HG03196 (cell line): ENCODE data around the gene MMP1.
"Not testable (repeated sequence)": the region's sequence is repeated elsewhere in the genome, so short reads cannot be mapped to it uniquely, and the experiment has no call there.

Source experiments
- ATAC-seq: cut with Tn5 transposase; IDR thresholded peaks from one replicate; pipeline ENCODE4 v1.9.1; 2021; ENCODE audit not compliant: unreplicated experiment

MMP1 gene

DNA sequence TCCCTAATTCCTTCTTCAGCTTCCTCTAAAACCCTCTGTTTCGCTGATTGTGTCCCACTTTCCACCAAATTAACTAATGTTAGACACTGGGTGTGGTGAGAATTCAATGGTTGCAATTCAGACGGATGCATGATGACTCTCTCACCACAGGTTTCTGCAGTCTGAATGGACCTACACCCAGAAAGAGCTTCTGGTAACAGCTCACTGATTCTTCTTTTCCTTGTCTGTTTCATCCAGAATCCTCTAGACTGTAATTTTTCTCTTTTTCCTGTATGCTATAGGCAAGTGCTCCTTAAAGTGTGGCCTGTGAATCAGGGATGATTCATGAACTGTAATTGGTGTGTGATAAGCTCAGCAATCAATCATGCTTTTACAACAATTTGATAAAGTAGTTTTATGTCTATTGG is 35.6 kb downstream of the MMP1 start:
- no peak for ATAC-seq

DNA sequence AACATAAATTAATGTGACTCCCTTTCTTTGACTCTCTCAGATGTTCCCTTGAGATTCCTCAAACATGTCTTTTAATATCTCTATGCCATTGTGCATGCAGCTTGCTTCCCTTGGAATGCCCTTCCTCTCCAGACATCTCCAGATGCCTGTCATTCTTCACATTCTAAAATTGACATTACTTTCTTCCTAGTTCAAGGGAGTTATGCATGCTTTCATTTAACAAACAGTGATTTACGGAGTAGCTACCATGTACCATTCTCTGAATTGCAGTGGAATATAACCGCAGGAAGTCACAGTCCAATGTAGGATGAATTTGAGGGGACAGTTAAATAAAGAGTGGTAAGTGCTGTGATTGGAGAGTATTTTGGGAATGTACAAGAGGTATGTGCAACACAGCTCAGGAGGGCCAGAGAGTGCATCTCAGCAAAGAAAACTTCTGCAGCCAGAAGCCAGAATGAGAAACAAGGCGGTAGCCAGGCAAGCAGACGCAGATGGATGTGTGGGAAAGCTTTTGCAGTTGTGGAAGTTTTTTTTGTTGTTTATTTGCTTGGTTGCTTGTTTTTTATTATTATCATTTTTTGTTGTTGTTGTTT is 36.2 kb downstream of the MMP1 start:
- ATAC-seq: no peak

DNA sequence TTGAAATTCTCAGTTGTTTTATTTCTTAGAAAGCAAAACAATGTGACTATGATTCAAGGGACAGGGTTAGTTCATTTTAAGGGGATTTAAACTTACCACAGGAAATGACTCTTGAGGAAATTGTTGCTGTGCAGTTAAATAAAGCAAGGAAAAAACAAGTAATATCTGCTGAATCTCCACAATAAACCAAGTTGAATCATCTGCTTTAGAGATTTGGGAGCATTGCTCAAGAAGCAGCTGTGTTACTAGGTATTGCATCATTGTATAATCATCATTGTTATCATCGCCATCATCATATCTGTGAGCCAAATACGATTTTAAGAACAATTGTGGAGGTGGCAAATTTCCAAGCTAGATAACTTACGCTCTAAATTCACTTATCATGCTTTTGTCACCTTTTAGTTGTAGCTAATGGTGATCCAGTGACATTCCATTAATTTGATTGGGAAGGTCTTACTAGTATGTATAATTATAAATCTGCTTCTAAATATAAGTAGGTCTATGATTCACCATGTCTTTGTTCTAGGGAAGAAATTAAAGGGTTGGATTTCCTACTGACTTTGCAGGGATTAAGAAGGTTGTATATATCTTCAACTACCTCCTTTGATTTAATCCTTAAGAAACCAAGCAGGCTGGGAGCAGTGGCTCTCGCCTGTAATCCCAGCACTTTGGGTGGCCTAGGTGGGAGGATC is 37.5 kb downstream of the MMP1 start:
- ATAC-seq: no peak

DNA sequence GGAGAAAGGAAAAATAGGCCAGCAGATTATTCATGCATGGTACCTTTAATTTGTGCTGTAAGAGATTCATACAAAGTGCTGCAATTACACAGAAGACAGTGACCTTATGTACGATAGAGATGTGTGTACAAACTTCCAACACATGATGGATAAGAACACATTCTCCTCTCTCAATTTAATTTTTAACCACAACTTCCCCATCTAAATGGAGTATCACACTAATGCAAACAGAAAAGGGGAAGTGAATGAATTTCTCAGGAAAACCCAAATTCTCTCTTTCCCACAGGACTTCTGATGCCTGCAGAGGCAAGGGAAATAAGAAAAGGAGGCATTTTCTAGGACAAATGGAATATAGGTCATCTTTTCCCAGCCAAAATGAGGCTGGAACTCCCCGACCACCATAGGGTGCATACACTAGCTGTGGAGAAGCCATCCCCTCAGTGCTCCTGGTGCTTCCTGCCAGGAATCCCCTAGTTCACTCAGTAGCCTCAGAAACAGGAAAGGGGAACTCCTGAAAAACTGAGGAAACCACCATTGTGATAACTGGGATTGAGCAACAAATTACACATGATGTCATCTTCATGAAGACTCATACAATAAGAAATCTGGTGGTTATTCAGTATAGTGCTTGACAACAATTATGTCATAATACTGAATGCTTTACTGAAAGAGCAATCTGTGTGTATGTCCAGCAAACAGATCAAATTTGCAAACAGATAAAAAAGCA is 40.0 kb downstream of the MMP1 start:
- ATAC-seq: no peak

DNA sequence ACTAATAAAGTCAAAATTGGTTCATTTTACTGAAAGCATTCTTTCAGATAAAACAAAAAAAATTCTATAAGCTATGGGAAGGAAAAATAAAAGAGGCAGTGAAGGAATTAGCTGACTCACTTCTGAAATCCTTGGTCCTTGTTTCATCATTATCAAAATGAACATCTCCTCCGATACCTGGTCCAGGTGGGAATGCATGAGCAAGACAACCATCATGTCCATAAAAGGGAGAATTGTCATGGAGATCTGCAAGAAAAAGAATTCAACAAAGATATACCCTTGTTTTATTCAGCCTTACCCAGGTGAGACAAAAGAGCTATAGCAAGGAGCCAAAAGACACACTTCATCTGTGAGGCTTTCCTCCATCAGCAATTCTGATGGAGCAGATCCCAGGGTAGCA is 44.7 kb downstream of the MMP1 start:
- no peak for ATAC-seq

DNA sequence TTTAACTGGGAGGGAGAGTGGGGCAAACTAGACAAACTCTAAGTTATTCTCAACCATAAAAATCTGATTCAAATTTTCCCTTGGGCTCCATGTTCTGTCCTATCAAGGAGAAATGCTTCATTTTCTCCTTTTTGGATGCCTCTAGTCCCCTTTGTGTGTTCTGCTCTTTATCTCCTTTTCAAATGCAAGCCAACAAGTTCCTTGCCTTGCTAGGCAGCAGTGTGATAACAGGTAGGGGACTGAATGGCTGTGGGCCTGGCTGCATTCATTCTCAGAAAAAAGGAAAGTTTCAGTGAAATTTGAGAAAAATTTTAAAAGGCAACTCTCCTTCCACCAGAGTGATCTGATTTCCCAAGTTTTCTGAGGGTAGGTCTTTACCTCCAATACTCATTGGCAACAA is 46.3 kb downstream of the MMP1 start:
- no peak for ATAC-seq

DNA sequence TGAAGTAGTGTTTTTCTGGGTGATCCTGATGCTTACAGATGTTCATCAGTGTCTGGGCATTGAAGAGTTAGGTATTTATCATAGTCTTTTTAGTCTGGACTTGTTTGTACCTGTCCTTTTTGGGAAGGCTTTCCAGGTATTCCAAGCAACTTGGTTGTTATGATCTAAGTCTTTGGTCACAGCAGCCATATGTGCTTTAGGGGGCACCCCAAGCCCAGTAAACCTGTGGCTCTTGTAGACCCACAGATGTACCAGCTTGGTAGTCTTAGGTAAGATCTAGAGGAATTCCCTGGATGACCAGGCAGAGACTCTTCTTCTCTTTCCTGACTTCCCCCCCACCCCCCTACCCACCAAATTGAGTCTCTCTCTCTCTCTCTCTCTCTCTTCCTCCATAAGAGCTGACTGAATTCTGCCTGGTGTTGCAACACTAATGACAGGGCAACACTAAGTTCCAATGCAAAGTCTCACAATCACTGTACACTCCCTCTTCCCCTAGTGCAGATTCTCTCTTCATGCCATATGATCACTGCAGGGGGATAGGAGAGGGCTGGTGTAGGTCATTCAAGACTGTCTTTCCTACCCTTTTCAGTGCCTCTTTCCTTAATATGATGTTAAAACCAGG is 48.7 kb downstream of the MMP1 start:
- ATAC-seq: no peak

DNA sequence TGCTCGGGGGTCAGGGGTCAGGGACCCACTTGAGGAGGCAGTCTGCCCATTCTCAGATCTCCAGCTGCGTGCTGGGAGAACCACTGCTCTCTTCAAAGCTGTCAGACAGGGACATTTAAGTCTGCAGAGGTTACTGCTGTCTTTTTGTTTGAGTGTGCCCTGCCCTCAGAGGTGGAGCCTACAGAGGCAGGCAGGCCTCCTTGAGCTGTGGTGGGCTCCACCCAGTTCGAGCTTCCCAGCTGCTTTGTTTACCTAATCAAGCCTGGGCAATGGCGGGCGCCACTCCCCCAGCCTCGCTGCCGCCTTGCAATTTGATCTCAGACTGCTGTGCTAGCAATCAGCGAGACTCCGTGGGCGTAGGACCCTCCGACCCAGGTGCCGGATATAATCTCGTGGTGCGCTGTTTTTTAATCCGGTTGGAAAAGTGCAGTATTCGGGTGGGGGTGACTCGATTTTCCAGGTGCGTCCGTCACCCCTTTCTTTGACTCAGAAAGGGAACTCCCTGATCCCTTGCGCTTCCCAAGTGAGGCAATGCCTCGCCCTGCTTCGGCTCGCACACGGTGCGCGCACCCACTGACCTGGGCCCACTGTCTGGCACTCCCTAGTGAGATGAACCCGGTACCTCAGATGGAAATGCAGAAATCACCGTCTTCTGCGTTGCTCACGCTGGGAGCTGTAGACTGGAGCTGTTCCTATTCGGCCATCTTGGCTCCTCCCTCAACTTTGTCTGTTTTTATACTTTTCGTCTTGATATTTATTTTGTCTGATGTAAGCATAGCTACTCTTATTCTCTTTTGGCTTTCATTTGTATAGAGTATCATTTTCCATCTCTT is 51.0 kb downstream of the MMP1 start:
- ATAC-seq: not testable (repeated sequence)
